HCT116 (cell line): Measurements from ENCODE around the gene KLHL20. TPM values are rescaled to one million over a fixed set of nuclear protein-coding genes. Genes with fewer than 3 reads are reported as not detected.

Source experiments
- ATAC-seq: fragments of 200-7000 bp; cut with Tn5 transposase; 2 replicates; pipeline ENCODE4 v1.9.1; 2020; ENCODE audit warnings: mild to moderate bottlenecking, moderate library complexity
- BruUV-seq: library from RNA; stranded (reverse); fragments of 400-500 nt; replicated peaks from 2 replicates; lab custom pipeline; 2021; lab: Mats Ljungman, UMichigan
- CTCF ChIA-PET: fragments of 300-600 bp; sonication (Branson Sonifier 250); formaldehyde crosslinking; loops from one replicate; lab custom pipeline; 2021; ENCODE audit warnings: antibody characterized with exemption; lab: Charles Lee
- POLR2A ChIA-PET: fragments of 300-600, 350-600 bp; sonication (Branson Sonifier 250); formaldehyde crosslinking; loops from one replicate; lab custom pipeline; 2021; ENCODE audit warnings: antibody characterized with exemption; lab: Charles Lee
- RAD21 ChIA-PET, 2 experiments: fragments of 300-600 bp; sonication (Branson Sonifier 250); formaldehyde crosslinking; loops; one replicate each; lab custom pipeline; 2023; ENCODE audit warnings: low total read pairs in 2 of 2; ENCODE audit not compliant: uncharacterized antibody in 2 of 2, unreplicated experiment in 2 of 2, low non-redundant PET in 1 of 2; lab: Charles Lee
- DNase-seq: peaks from one replicate; pipeline ENCODE4 v3.0.0-alpha.2; 2010; ENCODE audit warnings: low read depth, low spot score
- H2AFZ ChIP-seq: fragments of 200-600 bp; shearing (Covaris generic), sonication (generic); 2 replicates; pipeline ENCODE4 v1.6.1; 2017; ENCODE audit warnings: low read depth, mixed run types, mixed read lengths, antibody characterized with exemption, low read length; ENCODE audit not compliant: poor library complexity, severe bottlenecking
- H3K27ac ChIP-seq: 2 replicates; pipeline ENCODE4 v1.5.1; 2012; ENCODE audit warnings: low read depth, low read length
- H3K27me3 ChIP-seq: fragments of 200-600 bp; sonication (generic); 2 replicates; pipeline ENCODE4 v1.6.1; 2016; ENCODE audit warnings: mixed run types, low read length, mixed read lengths; ENCODE audit not compliant: insufficient read depth
- H3K36me3 ChIP-seq, 2 experiments: fragments of 200-500 bp in 1 of 2; fragments of 200-600 bp in 1 of 2; sonication (Bioruptor generic) in 1 of 2; sonication (generic) in 1 of 2; 2 replicates each; pipeline versions ENCODE4 v1.5.1 to v1.6.1; 2014 to 2016; ENCODE audit warnings: low read length in 2 of 2, inconsistent platforms in 1 of 2, mixed read lengths in 1 of 2, mixed run types in 1 of 2; ENCODE audit not compliant: insufficient read depth in 2 of 2, control insufficient read depth in 1 of 2
- H3K4me1 ChIP-seq, 2 experiments: fragments of 200-600 bp in 1 of 2; sonication (generic) in 1 of 2; 2 replicates each; pipeline versions ENCODE4 v1.5.1 to v1.6.1; 2012 to 2017; ENCODE audit warnings: low read length in 2 of 2, inconsistent platforms in 1 of 2, mild to moderate bottlenecking in 1 of 2, mixed read lengths in 1 of 2, mixed run types in 1 of 2, moderate library complexity in 1 of 2; ENCODE audit not compliant: insufficient read depth in 2 of 2, control insufficient read depth in 1 of 2
- H3K4me2 ChIP-seq: fragments of 200-600 bp; sonication (generic); 2 replicates; pipeline ENCODE4 v1.6.1; 2017; ENCODE audit warnings: mixed run types, low read length, mixed read lengths
- H3K4me3 ChIP-seq, 2 experiments: fragments of 200-600 bp in 1 of 2; sonication (generic) in 1 of 2; replicated peaks in 1 of 2; 2 replicates each; pipeline ENCODE4 v1.5.1; 2011 to 2016; ENCODE audit warnings: low read length in 2 of 2, control low read depth in 1 of 2, low read depth in 1 of 2, mild to moderate bottlenecking in 1 of 2, mixed read lengths in 1 of 2, mixed run types in 1 of 2
- H3K79me2 ChIP-seq: fragments of 200-600 bp; sonication (generic); 2 replicates; pipeline ENCODE4 v1.6.1; 2017; ENCODE audit warnings: mild to moderate bottlenecking, mixed run types, low read length, moderate library complexity, mixed read lengths; ENCODE audit not compliant: insufficient read depth
- H3K9ac ChIP-seq: fragments of 200-600 bp; sonication (generic); 2 replicates; pipeline ENCODE4 v1.6.1; 2016; ENCODE audit warnings: low read length, mixed read lengths
- H3K9me2 ChIP-seq: fragments of 200-600 bp; sonication (generic), shearing (Covaris generic); 2 replicates; pipeline ENCODE4 v1.6.1; 2017; ENCODE audit warnings: mixed run types, mild to moderate bottlenecking, moderate library complexity; ENCODE audit not compliant: insufficient read depth
- H3K9me3 ChIP-seq, 2 experiments: fragments of 200-500 bp in 1 of 2; fragments of 200-600 bp in 1 of 2; sonication (Bioruptor generic) in 1 of 2; sonication (generic) in 1 of 2; 2 replicates each; pipeline ENCODE4 v1.6.1; 2014 to 2017; ENCODE audit warnings: low read length in 2 of 2, mixed read lengths in 2 of 2, inconsistent platforms in 1 of 2, low read depth in 1 of 2, mild to moderate bottlenecking in 1 of 2, mixed run types in 1 of 2, moderate library complexity in 1 of 2; ENCODE audit not compliant: control insufficient read depth in 1 of 2, insufficient read depth in 1 of 2
- H4K20me1 ChIP-seq: fragments of 200-600 bp; sonication (generic), shearing (Covaris generic); 2 replicates; pipeline ENCODE4 v1.6.1; 2017; ENCODE audit warnings: mixed run types, mild to moderate bottlenecking, moderate library complexity; ENCODE audit not compliant: insufficient read depth
- FOSL1 ChIP-seq: IDR thresholded peaks from 2 replicates; pipeline ENCODE4 v1.6.1; 2012; ENCODE audit warnings: low read depth
- POLR2A ChIP-seq: IDR thresholded peaks from 2 replicates; pipeline ENCODE4 v1.7.0; 2011; ENCODE audit warnings: borderline replicate concordance; ENCODE audit not compliant: insufficient read depth, insufficient read length; ENCODE audit errors: extremely low read depth
- SIN3A ChIP-seq: IDR thresholded peaks from 2 replicates; pipeline ENCODE4 v1.6.1; 2012; ENCODE audit warnings: low read depth
- intact Hi-C: fragments of 100-400 bp; cut with micrococcal nuclease; formaldehyde crosslinking; loops from 2 replicates; pipeline ENCODE4 v1.10.0; 2022
- total RNA-seq: library from RNA; stranded (reverse); gene quantifications from one replicate; pipeline ENCODE4 v1.2.1, GENCODE V29; 2021; ENCODE audit not compliant: unreplicated experiment
- TF ChIP-seq, protein P1 (sequence below): IDR thresholded peaks from 2 replicates; pipeline ENCODE4 v1.6.1; 2011; ENCODE audit warnings: mild to moderate bottlenecking, low read length, moderate library complexity; ENCODE audit not compliant: insufficient replicate concordance; ENCODE audit errors: extremely low read depth

KLHL20 gene
- total RNA-seq, 1 experiment from 2014 or later = 16.2 TPM

DNA sequence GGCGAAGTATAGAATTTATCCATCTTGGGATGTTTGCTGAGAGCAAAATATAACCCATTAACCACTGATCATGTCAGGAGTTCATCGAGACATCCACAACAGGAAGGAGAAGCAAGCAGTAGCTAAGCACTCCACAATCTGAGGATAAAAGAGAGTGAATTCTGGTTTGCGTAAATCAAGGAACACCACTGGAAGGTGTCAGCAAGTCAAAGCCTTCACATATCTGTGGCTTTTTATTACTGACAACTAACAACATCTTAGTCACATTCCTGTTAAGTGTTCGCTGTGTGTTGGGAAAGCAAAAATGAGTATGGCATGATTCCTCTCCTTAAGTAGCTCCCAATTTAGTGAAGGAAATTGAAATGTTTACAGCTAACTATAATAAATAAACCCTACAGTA lies 65.2 kb downstream of the KLHL20 start:
- Histone ChIP-seq H2AFZ (no peak overlapping the region), H4K20me1 (no peaks in the 10 kb centered on the region), H3K79me2 (no peaks in the 10 kb centered on the region), H3K36me3 (peaks cover 0 to 8% of the 10 kb centered on the region in 2 experiments; a peak in 1 of 4 replicates)
- CTCF ChIA-PET = no interaction called here
- TF ChIP-seq POLR2A (no peak), FOSL1 (no peak)
- TF ChIP-seq, protein P1, sequence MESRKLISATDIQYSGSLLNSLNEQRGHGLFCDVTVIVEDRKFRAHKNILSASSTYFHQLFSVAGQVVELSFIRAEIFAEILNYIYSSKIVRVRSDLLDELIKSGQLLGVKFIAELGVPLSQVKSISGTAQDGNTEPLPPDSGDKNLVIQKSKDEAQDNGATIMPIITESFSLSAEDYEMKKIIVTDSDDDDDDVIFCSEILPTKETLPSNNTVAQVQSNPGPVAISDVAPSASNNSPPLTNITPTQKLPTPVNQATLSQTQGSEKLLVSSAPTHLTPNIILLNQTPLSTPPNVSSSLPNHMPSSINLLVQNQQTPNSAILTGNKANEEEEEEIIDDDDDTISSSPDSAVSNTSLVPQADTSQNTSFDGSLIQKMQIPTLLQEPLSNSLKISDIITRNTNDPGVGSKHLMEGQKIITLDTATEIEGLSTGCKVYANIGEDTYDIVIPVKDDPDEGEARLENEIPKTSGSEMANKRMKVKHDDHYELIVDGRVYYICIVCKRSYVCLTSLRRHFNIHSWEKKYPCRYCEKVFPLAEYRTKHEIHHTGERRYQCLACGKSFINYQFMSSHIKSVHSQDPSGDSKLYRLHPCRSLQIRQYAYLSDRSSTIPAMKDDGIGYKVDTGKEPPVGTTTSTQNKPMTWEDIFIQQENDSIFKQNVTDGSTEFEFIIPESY = no peak
- TF ChIP-seq, all 23 proteins: peak for 0
- no peak for ATAC-seq
- Histone ChIP-seq H3K9me3 (no peaks in the 10 kb centered on the region), H3K4me1 (no peaks in the 10 kb centered on the region), H3K9ac (no peak overlapping the region), H3K27me3 (no peaks in the 10 kb centered on the region), H3K27ac (no peak overlapping the region), H3K4me2 (no peak overlapping the region), H3K4me3 (no peak overlapping the region), H3K9me2 (no peaks in the 10 kb centered on the region)
- BruUV-seq = no TSS peak
- intact Hi-C loops = no loop called here
- RAD21 ChIA-PET = no interaction called here
- no peak for DNase-seq
- POLR2A ChIA-PET = no interaction called here

DNA sequence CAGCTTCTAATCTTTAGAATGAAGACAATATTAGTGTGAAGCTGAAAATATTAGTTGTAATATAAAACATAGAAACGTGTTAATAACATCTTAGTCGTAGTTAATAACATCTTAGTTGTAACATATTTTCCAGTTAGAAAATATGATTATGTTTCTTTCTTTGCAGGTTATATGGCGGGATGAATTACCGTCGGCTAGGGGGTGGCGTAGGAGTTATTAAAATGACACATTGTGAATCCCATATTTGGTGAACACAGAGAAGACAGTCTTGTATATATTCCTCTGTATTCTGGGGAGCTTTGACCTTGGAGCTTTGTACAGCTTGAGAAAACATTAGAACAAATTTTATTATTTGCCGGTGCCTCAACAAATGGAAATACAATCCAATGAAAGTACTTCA lies 70.2 kb downstream of the KLHL20 start:
- no TSS peak for BruUV-seq
- CTCF ChIA-PET = no interaction called here
- TF ChIP-seq SIN3A = no peak
- RAD21 ChIA-PET = no interaction called here
- peaks cover 0 to 17% of the 10 kb centered on the region in 2 experiments; a peak in 2 of 4 replicates for H3K36me3 ChIP-seq
- H3K4me1 ChIP-seq = no peaks in the 10 kb centered on the region
- no peak overlapping the region for H3K9ac ChIP-seq
- no peaks in the 10 kb centered on the region for H3K9me2 ChIP-seq
- no peak overlapping the region for H2AFZ ChIP-seq
- H3K27ac ChIP-seq = no peak overlapping the region
- H3K79me2 ChIP-seq = no peaks in the 10 kb centered on the region
- H3K27me3 ChIP-seq = no peaks in the 10 kb centered on the region
- POLR2A ChIA-PET = no interaction called here
- no peak for ATAC-seq
- H4K20me1 ChIP-seq = no peaks in the 10 kb centered on the region
- no peak overlapping the region for H3K4me2 ChIP-seq
- no peaks in the 10 kb centered on the region for H3K9me3 ChIP-seq
- intact Hi-C loops = no loop called here
- H3K4me3 ChIP-seq = no peak overlapping the region
- DNase-seq = no peak
